Adrenal gland (tissue), 12 donors: ENCODE measurements around the gene AOPEP. TPM values are rescaled to one million over a fixed set of nuclear protein-coding genes. Genes with fewer than 3 reads are reported as not detected.

Experiments
- DNase-seq, 7 donors: peaks; one replicate each; pipeline ENCODE4 v3.0.0-alpha.2; 2019 to 2020
- H3K27ac ChIP-seq, 5 donors: fragments of 200-600 bp; sonication (generic) in 4 of 5; 1 replicate in 3 of 5; 2 replicates in 2 of 5; pipeline versions ENCODE4 v1.5.1 to v1.8.0; 2016 to 2020; ENCODE audit warnings: mild to moderate bottlenecking in 1 of 5
- H3K27me3 ChIP-seq: fragments of 200-600 bp; 2 replicates; pipeline ENCODE4 v1.8.0; 2021
- H3K36me3 ChIP-seq, 2 donors: fragments of 200-600 bp; replicated peaks in 1 of 2; 1 replicate in 1 of 2; 2 replicates in 1 of 2; pipeline versions ENCODE4 v1.5.1 to v1.8.0; 2018 to 2022
- H3K4me1 ChIP-seq, 2 donors: fragments of 200-600 bp; replicated peaks in 1 of 2; 1 replicate in 1 of 2; 2 replicates in 1 of 2; pipeline versions ENCODE4 v1.5.1 to v1.8.0; 2018 to 2021
- H3K4me3 ChIP-seq, 4 donors: fragments of 200-600 bp; sonication (generic) in 3 of 4; one replicate each; pipeline ENCODE4 v1.5.1; 2016 to 2018
- H3K9me3 ChIP-seq, 3 donors: fragments of 200-600 bp; sonication (generic) in 1 of 3; replicated peaks in 1 of 3; 1 replicate in 2 of 3; 2 replicates in 1 of 3; pipeline versions ENCODE4 v1.5.1 to v1.8.0; 2016 to 2021
- POLR2A ChIP-seq, 2 donors: fragments of 450-650 bp; IDR thresholded peaks; one replicate each; pipeline ENCODE4 v1.6.1; 2017; ENCODE audit warnings: antibody characterized with exemption in 2 of 2, mild to moderate bottlenecking in 2 of 2, moderate library complexity in 1 of 2
- WGBS, 4 donors: extraction: QIAGEN DNeasy Blood & Tissue Kit in 2 of 4; methylation state at CpG; one replicate each; pipeline versions ENCODE4 v1.1.5 to v1.1.7; 2013 to 2017; 5-methylcytosine and 5-hydroxymethylcytosine counted together
- intact Hi-C, 2 donors: fragments of 100-400 bp; cut with DNase I; formaldehyde crosslinking; loops; one replicate each; pipeline versions ENCODE4 v1.14.1 to v1.15.0; 2022 to 2023
- polyA plus RNA-seq, 3 donors: library from polyadenylated mRNA; stranded (reverse); fragments of 200-250 nt in 2 of 3; fragments of 350-450 nt in 1 of 3; fragmentation: Illumina TruSeq in 1 of 3; extraction: RNeasy Lipid Tissue Mini Kit (QIAGEN cat#74804) in 1 of 3; gene quantifications; one replicate each; pipeline ENCODE4 v1.2.3, GENCODE V29; 2013 to 2014
- total RNA-seq, 9 donors: library from RNA; depleted of rRNA in 4 of 9; stranded (reverse); fragments of >200 nt in 4 of 9; fragments of 120-200 nt in 1 of 9; fragmentation: NEBNext Ultra II Directional in 1 of 9; extraction: Animal tissue kit (Norgen Biotek cat#: 25700) in 1 of 9; gene quantifications; one replicate each; pipeline versions ENCODE4 v1.1.0 to v1.2.4, GENCODE V29; 2013 to 2023
- TF ChIP-seq, protein P1 (sequence below), 6 experiments: fragments of 450-650 bp in 4 of 6; fragments of 200-600 bp in 2 of 6; sonication (generic) in 1 of 6; IDR thresholded peaks; 1 replicate in 5 of 6; 2 replicates in 1 of 6; pipeline versions ENCODE4 v1.5.1 to v1.8.0; 2016 to 2021; ENCODE audit warnings: antibody characterized with exemption in 6 of 6, mild to moderate bottlenecking in 2 of 6, moderate library complexity in 1 of 6
- donor health status: healthy with polysubstance abuse.
- donor health status: Bipolar disorder and iron deficiency.
- donor health status: DM: yes; HTN: yes; CAD: no.
- donor health status: DM: no; HTN: no; CAD: no.
- donor health status: DM: no; HTN: no; CAD: no.
- donor health status: DM: yes; HTN: yes; CAD: no.

The AOPEP gene
- total and polyA plus RNA-seq, 12 donors = 31.0 to 99.6 (median 71.0) TPM

- no peak overlapping the region for H3K27ac ChIP-seq
- H3K9me3 ChIP-seq = no peaks in the 10 kb centered on the region
- WGBS, 4 donors = 95 to 99% (median 96%) methylated on average over 6 of the region's 6 CpGs
- H3K36me3 ChIP-seq = no peaks in the 10 kb centered on the region
- intact Hi-C loops = no loop called here
- peaks cover 0 to 15% of the 10 kb centered on the region in 2 donors for H3K4me1 ChIP-seq
- H3K27me3 ChIP-seq = no peaks in the 10 kb centered on the region
- TF ChIP-seq POLR2A (IDR thresholded peaks at IDR 0.05) = no peak
- TF ChIP-seq, protein P1, sequence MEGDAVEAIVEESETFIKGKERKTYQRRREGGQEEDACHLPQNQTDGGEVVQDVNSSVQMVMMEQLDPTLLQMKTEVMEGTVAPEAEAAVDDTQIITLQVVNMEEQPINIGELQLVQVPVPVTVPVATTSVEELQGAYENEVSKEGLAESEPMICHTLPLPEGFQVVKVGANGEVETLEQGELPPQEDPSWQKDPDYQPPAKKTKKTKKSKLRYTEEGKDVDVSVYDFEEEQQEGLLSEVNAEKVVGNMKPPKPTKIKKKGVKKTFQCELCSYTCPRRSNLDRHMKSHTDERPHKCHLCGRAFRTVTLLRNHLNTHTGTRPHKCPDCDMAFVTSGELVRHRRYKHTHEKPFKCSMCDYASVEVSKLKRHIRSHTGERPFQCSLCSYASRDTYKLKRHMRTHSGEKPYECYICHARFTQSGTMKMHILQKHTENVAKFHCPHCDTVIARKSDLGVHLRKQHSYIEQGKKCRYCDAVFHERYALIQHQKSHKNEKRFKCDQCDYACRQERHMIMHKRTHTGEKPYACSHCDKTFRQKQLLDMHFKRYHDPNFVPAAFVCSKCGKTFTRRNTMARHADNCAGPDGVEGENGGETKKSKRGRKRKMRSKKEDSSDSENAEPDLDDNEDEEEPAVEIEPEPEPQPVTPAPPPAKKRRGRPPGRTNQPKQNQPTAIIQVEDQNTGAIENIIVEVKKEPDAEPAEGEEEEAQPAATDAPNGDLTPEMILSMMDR (IDR thresholded peaks at IDR 0.05) = no peak
- no peak for DNase-seq
- no peak overlapping the region for H3K4me3 ChIP-seq
Observed at GRCh38 chr9:94809778-94810177, 83.3 kb downstream of the AOPEP start.

- TF ChIP-seq, protein P1 (IDR thresholded peaks at IDR 0.05) = no peak
- no peak for TF ChIP-seq POLR2A (IDR thresholded peaks at IDR 0.05)
- no peak overlapping the region for H3K4me3 ChIP-seq
- no peaks in the 10 kb centered on the region for H3K9me3 ChIP-seq
- H3K36me3 ChIP-seq = no peaks in the 10 kb centered on the region
- DNase-seq = no peak
- no peaks in the 10 kb centered on the region for H3K27me3 ChIP-seq
- H3K4me1 ChIP-seq = peaks cover 0 to 2% of the 10 kb centered on the region in 2 donors
- 97 to 100% (median 98%) methylated on average over 2 of the region's 2 CpGs for WGBS, 4 donors
- no peak overlapping the region for H3K27ac ChIP-seq
- intact Hi-C loops = no loop called here
Observed at GRCh38 chr9:94811074-94811473, 84.6 kb downstream of the AOPEP start.

DNA sequence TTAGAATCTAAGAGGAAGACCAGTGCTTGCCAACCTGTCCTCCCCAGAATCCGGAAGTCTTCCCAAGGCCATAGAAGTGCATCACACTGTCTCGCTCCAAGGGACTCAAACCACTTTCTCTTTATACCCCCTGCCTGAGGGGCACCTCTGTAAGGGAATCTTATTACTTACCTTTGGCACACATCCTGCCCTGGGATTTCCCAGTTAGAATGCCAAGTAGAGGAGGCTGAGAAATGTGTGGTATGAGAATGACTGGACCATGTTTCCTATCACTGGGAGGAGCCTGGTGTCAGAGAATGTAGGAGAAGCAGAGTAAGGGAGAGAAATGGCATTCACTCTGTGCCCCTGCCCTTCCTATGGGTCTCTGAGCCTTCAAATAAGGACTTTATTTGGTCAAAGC is 85.8 kb downstream of the AOPEP start:
- no peak overlapping the region for H3K4me3 ChIP-seq
- TF ChIP-seq POLR2A (IDR thresholded peaks at IDR 0.05) = no peak
- TF ChIP-seq, protein P1 (IDR thresholded peaks at IDR 0.05) = no peak
- H3K4me1 ChIP-seq = peaks cover 0 to 1% of the 10 kb centered on the region in 2 donors
- WGBS, 4 donors = 77 to 95% (median 89%) methylated on average over 2 of the region's 2 CpGs
- DNase-seq = no peak
- intact Hi-C loops = no loop called here
- H3K9me3 ChIP-seq = no peaks in the 10 kb centered on the region
- H3K27me3 ChIP-seq = no peaks in the 10 kb centered on the region
- H3K27ac ChIP-seq = no peak overlapping the region
- H3K36me3 ChIP-seq = no peaks in the 10 kb centered on the region

- no peak overlapping the region for H3K27ac ChIP-seq
Observed at GRCh38 chr9:94813379-94813778, 86.9 kb downstream of the AOPEP start.

More at GRCh38 chr9:94813379-94813778, 86.9 kb downstream of the AOPEP start:
- no peak for TF ChIP-seq POLR2A (IDR thresholded peaks at IDR 0.05)
- TF ChIP-seq, protein P1 (IDR thresholded peaks at IDR 0.05) = no peak
- Histone ChIP-seq H3K9me3 (no peaks in the 10 kb centered on the region), H3K4me3 (no peak overlapping the region), H3K27me3 (no peaks in the 10 kb centered on the region), H3K4me1 (peaks cover 0 to 9% of the 10 kb centered on the region in 2 donors), H3K36me3 (no peaks in the 10 kb centered on the region)
- intact Hi-C loops = no loop called here
- WGBS, 4 donors = 66 to 100% (median 82%) methylated on average over 1 of the region's 1 CpG
- no peak for DNase-seq
